ENCODE results near the gene FIBCD1.

The FIBCD1 gene, protein sequence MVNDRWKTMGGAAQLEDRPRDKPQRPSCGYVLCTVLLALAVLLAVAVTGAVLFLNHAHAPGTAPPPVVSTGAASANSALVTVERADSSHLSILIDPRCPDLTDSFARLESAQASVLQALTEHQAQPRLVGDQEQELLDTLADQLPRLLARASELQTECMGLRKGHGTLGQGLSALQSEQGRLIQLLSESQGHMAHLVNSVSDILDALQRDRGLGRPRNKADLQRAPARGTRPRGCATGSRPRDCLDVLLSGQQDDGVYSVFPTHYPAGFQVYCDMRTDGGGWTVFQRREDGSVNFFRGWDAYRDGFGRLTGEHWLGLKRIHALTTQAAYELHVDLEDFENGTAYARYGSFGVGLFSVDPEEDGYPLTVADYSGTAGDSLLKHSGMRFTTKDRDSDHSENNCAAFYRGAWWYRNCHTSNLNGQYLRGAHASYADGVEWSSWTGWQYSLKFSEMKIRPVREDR

DNA sequence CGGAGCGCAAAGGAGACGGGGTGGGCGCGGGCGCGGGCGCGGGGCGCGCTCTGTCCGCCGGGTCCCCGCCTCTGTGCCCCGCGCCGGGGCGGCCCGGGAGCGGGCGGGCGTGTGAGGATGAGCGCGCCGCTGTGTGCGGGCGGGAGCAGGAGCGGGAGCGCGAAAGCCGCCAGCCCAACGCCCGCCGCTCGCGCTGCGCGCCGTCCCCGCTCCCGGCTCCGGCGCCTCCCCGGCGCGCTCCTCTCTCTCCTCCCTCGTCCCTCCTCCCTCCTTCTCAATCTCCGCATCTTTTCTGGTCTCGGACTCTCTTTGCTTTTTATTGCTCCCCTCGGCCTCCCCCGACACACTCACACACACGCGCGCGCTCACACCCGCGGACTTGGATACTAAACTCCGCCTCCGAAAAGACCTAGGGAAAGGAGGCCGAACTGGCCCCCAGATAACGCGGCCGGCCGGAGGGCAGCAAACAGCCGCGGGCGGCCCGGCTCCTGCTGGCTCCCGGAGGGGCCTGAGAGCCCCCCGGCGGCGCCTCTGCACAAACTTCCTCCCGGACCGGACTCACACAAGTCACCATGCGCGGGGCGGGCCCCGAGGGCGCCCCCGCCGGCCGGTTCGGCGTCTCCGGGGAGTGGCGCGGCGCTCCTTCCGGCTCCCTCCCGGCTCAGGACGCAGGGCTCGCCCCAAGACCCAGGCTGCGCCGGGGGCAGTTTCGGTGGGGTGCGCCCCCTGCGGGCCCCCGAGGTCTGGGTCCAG lies at the start of gene FIBCD1:
TSS of gene FIBCD1 (minus strand) at position 596 of the 753 bp plus-strand sequence. CDS start 640 bp downstream, outside the sequence.
- peak in 2 of 3 experiments; percentile 54 to 58 for DNase-seq

GRCh38 chr9:130988400-130988747 lies 49.3 kb upstream of the FIBCD1 start:
- DNase-seq: no peak

GRCh38 chr9:130987738-130988399 lies 48.8 kb upstream of the FIBCD1 start:
- no peak for DNase-seq

DNA sequence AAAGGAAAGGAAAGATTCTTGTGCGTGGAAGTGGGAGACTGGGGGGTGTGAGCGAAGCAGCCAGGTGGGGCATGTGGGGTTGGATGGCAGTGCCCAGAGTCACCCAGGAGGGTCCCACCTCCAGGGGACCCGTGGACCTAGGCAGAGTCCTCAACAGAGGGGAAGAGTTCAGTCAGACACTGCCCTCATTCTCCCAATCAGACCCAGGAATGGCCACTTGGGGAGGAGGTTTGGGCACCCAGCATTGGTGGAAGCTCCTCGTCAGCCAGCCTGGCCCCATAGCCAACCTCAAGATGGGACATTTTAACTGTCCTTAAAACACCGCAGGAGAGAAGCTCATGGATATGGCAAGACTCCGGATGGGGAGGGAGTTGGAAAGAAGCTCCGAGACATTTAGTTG lies 48.0 kb upstream of the FIBCD1 start:
- DNase-seq: no peak

GRCh38 chr9:130986356-130986965 lies 47.4 kb upstream of the FIBCD1 start:
- peak in 2 of 3 experiments; percentile 14 to 44 for DNase-seq

DNA sequence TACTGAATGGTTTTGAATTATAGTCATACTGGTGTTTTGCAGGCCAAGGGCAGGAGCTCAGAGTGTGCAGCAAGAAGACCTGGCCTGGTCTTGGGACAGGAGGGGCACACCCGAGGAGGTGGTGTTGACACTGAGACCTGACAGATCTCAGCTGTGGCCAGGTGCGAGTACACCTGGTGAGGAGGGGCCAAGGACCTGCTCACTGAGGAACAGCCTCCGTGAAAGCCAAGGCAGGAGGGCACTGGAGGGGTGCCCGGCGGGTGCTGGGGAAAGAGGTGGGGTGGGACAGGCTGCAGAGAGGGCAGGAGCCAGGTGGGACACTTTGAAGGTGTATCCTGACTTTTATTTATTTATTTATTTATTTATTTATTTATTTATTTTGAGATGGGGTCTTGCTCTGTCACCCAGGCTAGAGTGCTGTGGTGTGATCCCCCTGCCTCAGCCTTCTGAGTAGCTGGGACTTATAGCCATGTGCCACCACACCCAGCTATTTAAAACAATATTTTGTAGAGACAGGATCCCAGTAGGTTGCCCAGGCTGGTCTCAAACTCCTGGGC lies 46.6 kb upstream of the FIBCD1 start:
- no peak for DNase-seq

DNA sequence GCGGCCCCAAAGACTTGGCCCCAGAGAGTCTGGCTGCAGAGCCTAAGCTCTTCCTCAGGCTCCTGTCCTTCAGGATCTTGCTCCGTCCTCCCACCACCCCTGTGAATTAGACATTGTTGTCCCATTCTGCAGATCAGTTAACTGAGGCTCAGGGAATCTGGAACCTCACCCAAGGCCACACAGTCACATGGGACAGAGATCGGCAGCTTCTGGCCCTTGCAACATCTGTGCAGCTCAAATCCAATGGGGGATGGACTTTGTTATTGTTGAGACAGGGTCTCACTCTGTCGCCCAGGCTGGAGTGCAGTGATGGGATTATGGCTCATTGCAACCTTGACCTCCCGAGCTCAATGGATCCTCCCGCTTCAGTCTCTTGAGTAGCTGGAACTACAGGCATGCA lies 46.0 kb upstream of the FIBCD1 start:
- no peak for DNase-seq

DNA sequence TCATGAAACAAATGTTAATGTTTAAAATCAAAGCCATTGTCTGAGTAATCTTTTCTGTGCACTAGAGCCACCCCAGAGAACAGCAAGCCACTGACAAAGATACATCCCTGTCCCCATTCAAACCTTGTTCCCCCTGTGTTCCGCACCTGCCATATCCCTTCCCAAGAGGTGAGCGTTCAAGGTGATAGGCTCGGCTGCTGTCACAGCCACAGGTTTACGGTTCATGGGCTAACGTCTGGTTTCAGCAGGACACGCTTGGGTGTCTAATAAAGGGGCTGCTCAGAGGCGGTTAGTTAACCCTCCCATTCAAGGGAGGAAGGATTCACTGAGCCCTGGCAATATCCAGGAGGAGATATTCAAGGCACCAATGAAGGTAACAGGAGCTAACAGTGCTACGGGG lies 45.5 kb upstream of the FIBCD1 start:
- DNase-seq: peak in 1 of 3 experiments; percentile 17

- no peak for DNase-seq
These were observed 44.9 kb upstream of the FIBCD1 start for GRCh38 chr9:130983970-130984369.

DNA sequence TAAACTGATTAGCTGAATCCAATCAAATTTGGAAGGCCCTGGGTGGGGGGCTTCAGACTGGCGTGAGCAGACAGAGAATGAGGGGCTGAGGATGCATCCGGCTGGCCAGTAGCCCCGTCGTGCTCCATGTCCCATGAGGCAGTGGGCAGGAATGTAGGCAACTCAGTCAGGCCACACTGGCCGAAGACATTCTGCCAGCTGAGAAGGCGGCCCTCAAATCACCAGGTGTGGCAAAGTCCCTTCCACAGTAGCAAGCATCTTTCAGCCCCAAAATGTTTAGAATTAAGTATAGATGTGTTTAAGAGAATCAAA lies 44.3 kb upstream of the FIBCD1 start:
- DNase-seq: no peak

GRCh38 chr9:130982636-130983358 lies 43.8 kb upstream of the FIBCD1 start:
- DNase-seq: peak; percentile 58 to 92 (median 70)

- DNase-seq: peak; percentile 55 to 92 (median 75)
These were observed 42.7 kb upstream of the FIBCD1 start for GRCh38 chr9:130981756-130982137.

GRCh38 chr9:130981002-130981755 lies 42.1 kb upstream of the FIBCD1 start:
- peak in 2 of 3 experiments; percentile 58 to 68 for DNase-seq

DNA sequence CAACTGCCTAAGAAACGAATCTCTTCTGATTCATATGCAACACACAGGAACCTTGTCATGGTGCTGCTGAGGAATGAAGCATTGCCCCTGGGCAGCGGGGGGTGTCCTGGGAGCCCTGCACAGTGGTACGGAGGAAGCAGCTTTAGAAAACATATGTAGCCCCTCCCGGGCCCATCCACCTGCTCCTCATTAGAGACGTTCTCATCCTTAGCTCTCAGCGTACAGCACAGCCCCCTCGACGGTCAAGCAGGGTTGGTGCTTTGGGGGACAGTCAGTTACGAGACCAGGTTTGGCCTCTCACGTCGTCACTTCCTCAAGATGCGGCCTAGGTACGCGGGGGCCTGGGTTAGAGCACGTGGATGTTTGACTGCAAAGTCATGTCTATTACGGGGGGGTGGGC lies 41.5 kb upstream of the FIBCD1 start:
- DNase-seq: no peak

GRCh38 chr9:130979591-130980385 lies 40.7 kb upstream of the FIBCD1 start:
- DNase-seq: no peak

DNA sequence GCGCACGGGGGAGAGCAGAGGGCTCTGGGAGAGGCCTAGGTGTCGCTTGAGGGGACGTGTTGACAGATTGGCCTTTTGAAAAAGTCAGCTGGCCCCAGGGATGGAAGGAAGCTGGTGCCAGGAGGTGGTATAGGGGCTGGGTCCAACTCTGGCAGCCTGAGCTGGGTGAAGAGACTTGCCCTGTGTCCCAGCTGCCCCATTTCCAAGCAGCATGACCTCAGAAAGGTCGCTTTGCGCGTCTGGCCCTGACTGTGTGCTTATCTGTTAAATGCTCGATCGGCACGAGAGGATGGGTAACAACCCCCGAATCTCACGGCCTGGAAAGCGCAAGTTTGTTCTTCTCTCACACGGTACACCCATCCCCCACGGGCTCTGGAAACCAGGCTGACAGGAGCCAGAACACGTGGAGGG lies 38.8 kb upstream of the FIBCD1 start:
- DNase-seq: no peak

- DNase-seq: no peak
These were observed 37.1 kb upstream of the FIBCD1 start for GRCh38 chr9:130975932-130976841.

GRCh38 chr9:130975156-130975555 lies 36.1 kb upstream of the FIBCD1 start:
- no peak for DNase-seq

- DNase-seq: no peak
These were observed 35.6 kb upstream of the FIBCD1 start for GRCh38 chr9:130974697-130975096.
